ENCODE results near the gene RHBDD2.

- TF ChIP-seq CTCF (IDR thresholded peaks at IDR 0.05): no peak
- TF ChIP-seq POLR2A (IDR thresholded peaks at IDR 0.05): no peak
Measured at GRCh38 chr7:75900617-75901315, 21.9 kb downstream of the RHBDD2 start.
